Suprapubic skin (tissue), 4 donors: ENCODE results near the gene RDH14. TPM values are rescaled to one million over a fixed set of nuclear protein-coding genes. Genes with fewer than 3 reads are reported as not detected.

Source experiments
- DNase-seq, 2 donors: peaks; one replicate each; pipeline ENCODE4 v3.0.0-alpha.2; 2019; ENCODE audit warnings: low spot score in 2 of 2
- H3K27ac ChIP-seq: fragments of 200-600 bp; sonication (generic); one replicate; pipeline ENCODE4 v1.5.1; 2019
- H3K27me3 ChIP-seq: fragments of 200-600 bp; sonication (generic); one replicate; pipeline ENCODE4 v1.5.1; 2019
- H3K36me3 ChIP-seq: fragments of 200-600 bp; sonication (generic); one replicate; pipeline ENCODE4 v1.5.1; 2019
- H3K4me1 ChIP-seq: fragments of 200-600 bp; sonication (generic); one replicate; pipeline ENCODE4 v1.5.1; 2019
- H3K4me3 ChIP-seq: fragments of 200-600 bp; sonication (generic); one replicate; pipeline ENCODE4 v1.5.1; 2019; ENCODE audit warnings: mild to moderate bottlenecking
- H3K9me3 ChIP-seq: fragments of 200-600 bp; sonication (generic); one replicate; pipeline ENCODE4 v1.5.1; 2019
- EP300 ChIP-seq: sonication (generic); formaldehyde crosslinking; IDR thresholded peaks from one replicate; pipeline ENCODE4 v1.6.1; 2017; ENCODE audit warnings: antibody characterized with exemption
- POLR2A ChIP-seq, 2 donors: fragments of 450-650 bp; IDR thresholded peaks; one replicate each; pipeline ENCODE4 v1.6.1; 2017; ENCODE audit warnings: antibody characterized with exemption in 2 of 2, mild to moderate bottlenecking in 2 of 2, moderate library complexity in 2 of 2
- POLR2AphosphoS5 ChIP-seq, 3 donors: sonication (generic); formaldehyde crosslinking; IDR thresholded peaks; one replicate each; pipeline ENCODE4 v1.6.1; 2017; ENCODE audit warnings: antibody characterized with exemption in 3 of 3
- WGBS: methylation state at CpG from one replicate; pipeline ENCODE4 v1.1.5; 2018; 5-methylcytosine and 5-hydroxymethylcytosine counted together
- total RNA-seq, 4 donors: library from RNA; depleted of rRNA; stranded (reverse); fragments of >200 nt; gene quantifications; one replicate each; pipeline ENCODE4 v1.1.0, GENCODE V29; 2016
- TF ChIP-seq, protein P1 (sequence below), 2 donors: fragments of 200-600 bp in 1 of 2; fragments of 450-650 bp in 1 of 2; sonication (generic) in 1 of 2; IDR thresholded peaks; one replicate each; pipeline ENCODE4 v1.5.1; 2016 to 2019; ENCODE audit warnings: antibody characterized with exemption in 2 of 2, mild to moderate bottlenecking in 1 of 2, moderate library complexity in 1 of 2

RDH14 gene
- total RNA-seq, 4 donors from 2014 or later, result 13.4 to 18.6 (median 15.1) TPM

DNA sequence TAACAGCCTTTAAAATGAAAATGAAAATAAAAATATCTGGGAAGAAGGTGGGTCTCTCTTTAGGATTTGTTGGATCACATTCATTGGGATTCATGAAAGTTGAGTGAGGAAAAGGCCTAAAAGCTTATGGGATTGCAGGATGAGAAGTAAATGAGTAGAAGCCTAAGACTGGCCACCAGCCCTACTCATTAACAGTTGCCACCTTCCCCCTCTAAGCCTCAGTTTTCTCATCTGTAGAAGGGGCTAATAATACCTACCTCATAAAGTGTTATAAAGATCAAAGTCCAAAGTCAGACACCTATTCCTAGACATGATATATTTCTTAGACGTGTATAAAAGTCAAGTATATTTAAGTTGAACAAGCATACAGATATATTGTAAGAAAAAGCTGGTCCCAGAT, 23.8 kb downstream of the RDH14 start:
- H3K9me3 ChIP-seq, result no peaks in the 10 kb centered on the region
- TF ChIP-seq EP300 (no peak), POLR2A (IDR thresholded peaks at IDR 0.05) (no peak), POLR2AphosphoS5 (IDR thresholded peaks at IDR 0.05) (no peak)
- TF ChIP-seq, protein P1, sequence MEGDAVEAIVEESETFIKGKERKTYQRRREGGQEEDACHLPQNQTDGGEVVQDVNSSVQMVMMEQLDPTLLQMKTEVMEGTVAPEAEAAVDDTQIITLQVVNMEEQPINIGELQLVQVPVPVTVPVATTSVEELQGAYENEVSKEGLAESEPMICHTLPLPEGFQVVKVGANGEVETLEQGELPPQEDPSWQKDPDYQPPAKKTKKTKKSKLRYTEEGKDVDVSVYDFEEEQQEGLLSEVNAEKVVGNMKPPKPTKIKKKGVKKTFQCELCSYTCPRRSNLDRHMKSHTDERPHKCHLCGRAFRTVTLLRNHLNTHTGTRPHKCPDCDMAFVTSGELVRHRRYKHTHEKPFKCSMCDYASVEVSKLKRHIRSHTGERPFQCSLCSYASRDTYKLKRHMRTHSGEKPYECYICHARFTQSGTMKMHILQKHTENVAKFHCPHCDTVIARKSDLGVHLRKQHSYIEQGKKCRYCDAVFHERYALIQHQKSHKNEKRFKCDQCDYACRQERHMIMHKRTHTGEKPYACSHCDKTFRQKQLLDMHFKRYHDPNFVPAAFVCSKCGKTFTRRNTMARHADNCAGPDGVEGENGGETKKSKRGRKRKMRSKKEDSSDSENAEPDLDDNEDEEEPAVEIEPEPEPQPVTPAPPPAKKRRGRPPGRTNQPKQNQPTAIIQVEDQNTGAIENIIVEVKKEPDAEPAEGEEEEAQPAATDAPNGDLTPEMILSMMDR (IDR thresholded peaks at IDR 0.05), result no peak
- no peaks in the 10 kb centered on the region for H3K4me1 ChIP-seq
- H3K27ac ChIP-seq, result no peak overlapping the region
- no peak for DNase-seq
- no peaks in the 10 kb centered on the region for H3K27me3 ChIP-seq
- no peaks in the 10 kb centered on the region for H3K36me3 ChIP-seq
- 98% methylated on average over 1 of the region's 1 CpG for WGBS
- H3K4me3 ChIP-seq, result no peak overlapping the region

DNA sequence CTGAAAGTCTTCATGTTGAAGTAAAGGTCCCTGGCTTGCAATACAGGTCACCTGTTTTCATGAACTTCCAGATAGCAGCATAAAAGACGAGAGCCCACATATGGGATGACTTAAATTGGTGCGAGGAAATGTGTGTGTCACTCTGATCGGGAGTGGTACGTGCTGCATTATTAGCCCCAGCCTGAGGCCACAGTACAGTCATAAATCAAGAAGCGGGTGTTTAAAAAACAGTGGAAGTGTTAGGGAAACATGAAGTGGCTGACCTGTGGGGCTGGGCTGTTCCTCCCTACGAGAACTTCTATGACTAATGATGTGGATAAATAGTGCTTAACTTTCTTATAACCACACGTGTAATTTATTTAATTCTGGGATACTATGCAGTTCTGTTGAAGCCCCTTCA, 24.4 kb downstream of the RDH14 start:
- TF ChIP-seq POLR2A (IDR thresholded peaks at IDR 0.05), result no peak
- TF ChIP-seq, protein P1 (IDR thresholded peaks at IDR 0.05), result no peak
- Histone ChIP-seq H3K9me3 (no peaks in the 10 kb centered on the region), H3K27ac (no peak overlapping the region), H3K27me3 (no peaks in the 10 kb centered on the region), H3K36me3 (no peaks in the 10 kb centered on the region), H3K4me1 (no peaks in the 10 kb centered on the region), H3K4me3 (no peak overlapping the region)
- DNase-seq, result no peak
- WGBS, result 27% methylated on average over 7 of the region's 7 CpGs

DNA sequence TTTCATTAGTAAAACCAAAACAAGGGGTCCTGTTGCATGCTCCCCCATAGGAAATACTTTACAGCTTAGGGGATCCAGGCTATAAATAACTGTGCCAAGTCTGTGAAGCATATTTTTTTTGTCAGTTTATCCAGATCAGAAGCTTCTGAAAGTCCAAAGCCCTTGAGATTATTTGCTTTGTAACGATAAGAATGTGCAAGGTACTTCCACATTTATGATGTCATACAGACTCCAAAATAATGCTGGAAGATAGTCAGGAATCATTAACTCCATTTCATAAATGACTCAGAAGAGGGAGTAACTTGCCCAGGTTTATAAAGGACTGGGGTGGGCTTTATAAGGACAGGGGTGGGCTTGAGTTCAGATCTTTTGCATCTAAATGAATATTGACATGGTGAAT, 29.3 kb downstream of the RDH14 start:
- no peak for TF ChIP-seq POLR2A (IDR thresholded peaks at IDR 0.05)
- no peak for TF ChIP-seq POLR2AphosphoS5 (IDR thresholded peaks at IDR 0.05)
- TF ChIP-seq, protein P1 (IDR thresholded peaks at IDR 0.05), result no peak
- no peak for TF ChIP-seq EP300
- Histone ChIP-seq H3K27me3 (no peaks in the 10 kb centered on the region), H3K36me3 (no peaks in the 10 kb centered on the region), H3K9me3 (no peaks in the 10 kb centered on the region), H3K4me1 (no peaks in the 10 kb centered on the region), H3K27ac (no peak overlapping the region), H3K4me3 (no peak overlapping the region)
- 56% methylated on average over 1 of the region's 1 CpG for WGBS
- DNase-seq, result no peak

DNA sequence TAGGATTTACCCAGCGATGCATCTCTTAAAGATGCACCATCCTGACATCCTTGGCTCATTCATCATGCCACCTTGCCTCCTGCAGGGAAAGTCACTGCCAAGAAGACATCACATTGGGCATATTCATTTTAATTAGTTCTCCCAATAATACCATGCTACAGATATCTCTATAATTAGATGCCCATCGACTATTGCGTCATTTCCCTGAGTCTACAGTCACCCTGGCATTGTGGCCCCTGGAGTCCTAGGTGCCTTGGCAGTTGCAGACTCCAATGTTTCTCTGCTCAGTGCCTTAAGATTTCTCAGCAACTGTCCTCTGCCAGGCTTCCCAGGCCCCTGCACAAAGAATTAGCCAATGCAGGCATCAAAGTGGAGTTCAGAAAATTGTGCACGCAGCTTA, 32.6 kb downstream of the RDH14 start:
- Histone ChIP-seq H3K9me3 (no peaks in the 10 kb centered on the region), H3K27me3 (no peaks in the 10 kb centered on the region), H3K36me3 (no peaks in the 10 kb centered on the region), H3K27ac (no peak overlapping the region), H3K4me1 (no peaks in the 10 kb centered on the region), H3K4me3 (no peak overlapping the region)
- WGBS, result 82% methylated on average over 4 of the region's 4 CpGs
- TF ChIP-seq POLR2AphosphoS5 (IDR thresholded peaks at IDR 0.05) (no peak), EP300 (no peak), POLR2A (IDR thresholded peaks at IDR 0.05) (no peak)
- TF ChIP-seq, protein P1 (IDR thresholded peaks at IDR 0.05), result no peak
- no peak for DNase-seq

DNA sequence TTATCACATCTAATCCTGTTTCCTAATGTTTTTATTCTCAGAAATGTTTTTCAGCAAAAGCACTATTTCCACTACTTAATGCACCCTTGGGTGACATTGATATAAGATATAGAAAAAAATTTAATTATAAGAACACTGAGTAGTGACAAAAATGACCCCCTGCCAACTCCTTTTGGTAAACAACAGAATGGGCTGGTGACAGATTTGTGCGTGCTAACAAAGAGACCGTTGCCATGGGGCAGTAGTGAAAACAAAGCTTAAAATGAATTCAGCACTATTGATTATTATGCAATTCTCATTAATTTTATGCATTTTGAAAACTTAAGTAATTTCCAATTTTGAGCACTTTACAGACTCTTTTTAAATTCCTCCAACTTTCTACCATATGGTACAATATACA, 33.1 kb downstream of the RDH14 start:
- TF ChIP-seq, protein P1 (IDR thresholded peaks at IDR 0.05), result no peak
- TF ChIP-seq POLR2AphosphoS5 (IDR thresholded peaks at IDR 0.05) (no peak), EP300 (no peak), POLR2A (IDR thresholded peaks at IDR 0.05) (no peak)
- H3K4me1 ChIP-seq, result no peaks in the 10 kb centered on the region
- WGBS, result 71% methylated on average over 2 of the region's 2 CpGs
- H3K9me3 ChIP-seq, result no peaks in the 10 kb centered on the region
- DNase-seq, result no peak
- H3K27ac ChIP-seq, result no peak overlapping the region
- no peak overlapping the region for H3K4me3 ChIP-seq
- no peaks in the 10 kb centered on the region for H3K36me3 ChIP-seq
- H3K27me3 ChIP-seq, result no peaks in the 10 kb centered on the region
